Measurements from ENCODE around the gene ETF1. TPM values are rescaled to one million over a fixed set of nuclear protein-coding genes. Genes with fewer than 3 reads are reported as not detected.

Gene ETF1
- total RNA-seq, 2 experiments from 2014 or later, result 66.7 to 123 TPM

GRCh38 chr5:138544181-138545134 lies 1.4 kb upstream of the ETF1 start:
- Histone ChIP-seq H3K4me1 (ENCODE audit: insufficient read depth, low read length, poor library complexity, severe bottlenecking) (peaks cover 43% of the 10 kb centered on the region), H3K9me2 (ENCODE audit: insufficient read depth, low read length) (no peaks in the 10 kb centered on the region), H3K36me3 (ENCODE audit: insufficient read depth, low read length) (peaks cover 31% of the 10 kb centered on the region), H2AFZ (ENCODE audit: low read length) (peak overlapping the region; percentile 30; the same call in 1 of the 2 replicates), H4K20me1 (ENCODE audit: insufficient read depth, low read length) (peaks cover 34% of the 10 kb centered on the region), H3K27ac (ENCODE audit: low read depth, low read length, poor library complexity, severe bottlenecking) (peak overlapping the region; percentile 62), H3K9me3 (ENCODE audit: low read length) (no peaks in the 10 kb centered on the region), H3K4me2 (ENCODE audit: low read length) (peak overlapping the region; percentile 91), H3K79me2 (ENCODE audit: insufficient read depth, low read depth, low read length) (peaks cover 87% of the 10 kb centered on the region), H3K4me3 (ENCODE audit: low read depth, low read length, poor library complexity, severe bottlenecking) (peak overlapping the region; percentile 95)
- intact Hi-C loops (cut with micrococcal nuclease; ENCODE audit: unreplicated experiment), result loop anchor here (5.0 kb wide), 2 partner anchors 192 to 207 kb away; partner anchors contain the start of genes FAM53C and KDM3B
- ChIA-PET POLR2A (interaction anchor here (0.6 to 1.5 kb wide), 6 partner anchors 11 to 122 kb away, joined by 3 to 12 read pairs (median 4); partner anchors contain the start of gene HSPA9), CTCF (ENCODE audit: unreplicated experiment) (interaction anchor here (0.5 kb wide), 1 partner anchor 475 kb away, joined by 3 read pairs; no protein-coding TSS in a partner anchor)
- DNase-seq (ENCODE audit: low spot score), result no peak
- TF ChIP-seq CTCF (conservative IDR thresholded peaks at IDR 0.05; ENCODE audit: low read length) (no peak), EZH2phosphoT487 (IDR thresholded peaks at IDR 0.05; ENCODE audit: borderline replicate concordance, low read depth, low read length) (no peak)
- BruUV-seq (replicated peaks), result no TSS peak

- BruUV-seq (replicated peaks), result TSS peak; percentile 91
- Histone ChIP-seq H3K9me3 (ENCODE audit: low read length) (no peaks in the 10 kb centered on the region), H3K27ac (ENCODE audit: low read depth, low read length, poor library complexity, severe bottlenecking) (peak overlapping the region; percentile 62), H3K79me2 (ENCODE audit: insufficient read depth, low read depth, low read length) (peaks cover 87% of the 10 kb centered on the region), H3K9me2 (ENCODE audit: insufficient read depth, low read length) (no peaks in the 10 kb centered on the region), H3K4me2 (ENCODE audit: low read length) (peak overlapping the region; percentile 91), H4K20me1 (ENCODE audit: insufficient read depth, low read length) (peaks cover 40% of the 10 kb centered on the region), H3K4me3 (ENCODE audit: low read depth, low read length, poor library complexity, severe bottlenecking) (peak overlapping the region; percentile 95), H3K4me1 (ENCODE audit: insufficient read depth, low read length, poor library complexity, severe bottlenecking) (peaks cover 45% of the 10 kb centered on the region), H3K36me3 (ENCODE audit: insufficient read depth, low read length) (peaks cover 39% of the 10 kb centered on the region), H2AFZ (ENCODE audit: low read length) (peak overlapping the region; percentile 30; the same call in 1 of the 2 replicates)
- ChIA-PET CTCF (ENCODE audit: unreplicated experiment) (interaction anchor here (0.9 to 1.2 kb wide), 2 partner anchors 17 to 32 kb away, joined by 3 to 5 read pairs; partner anchors contain the start of gene HSPA9), POLR2A (interaction anchor here (0.6 to 2.6 kb wide), 13 partner anchors 8 to 123 kb away, joined by 3 to 12 read pairs (median 5); partner anchors contain the start of gene HSPA9)
- intact Hi-C loops (cut with micrococcal nuclease; ENCODE audit: unreplicated experiment), result loop anchor here (1.0 to 5.0 kb wide), 4 partner anchors 32 to 206 kb away; partner anchors contain the start of genes FAM53C, HSPA9 and KDM3B
- DNase-seq (ENCODE audit: low spot score), result no peak
- TF ChIP-seq CTCF (conservative IDR thresholded peaks at IDR 0.05; ENCODE audit: low read length) (no peak), EZH2phosphoT487 (IDR thresholded peaks at IDR 0.05; ENCODE audit: borderline replicate concordance, low read depth, low read length) (no peak)
Measured at GRCh38 chr5:138543730-138544104, 681 bp upstream of the ETF1 start.
